WI38 (cell line): ENCODE results near the gene CAPZB.
"Not testable (repeated sequence)": the region's sequence is repeated elsewhere in the genome, so short reads cannot be mapped to it uniquely, and the experiment has no call there.

Experiments
- H3K4me3 ChIP-seq: 2 replicates; pipeline ENCODE4 v1.5.1; 2011; ENCODE audit warnings: low read depth, mild to moderate bottlenecking, control low read depth, low read length
- TF ChIP-seq, protein P1 (sequence below): IDR thresholded peaks from 2 replicates; pipeline ENCODE4 v1.5.1; 2012; ENCODE audit warnings: low read depth, mild to moderate bottlenecking, control low read depth, low read length

Gene CAPZB

DNA sequence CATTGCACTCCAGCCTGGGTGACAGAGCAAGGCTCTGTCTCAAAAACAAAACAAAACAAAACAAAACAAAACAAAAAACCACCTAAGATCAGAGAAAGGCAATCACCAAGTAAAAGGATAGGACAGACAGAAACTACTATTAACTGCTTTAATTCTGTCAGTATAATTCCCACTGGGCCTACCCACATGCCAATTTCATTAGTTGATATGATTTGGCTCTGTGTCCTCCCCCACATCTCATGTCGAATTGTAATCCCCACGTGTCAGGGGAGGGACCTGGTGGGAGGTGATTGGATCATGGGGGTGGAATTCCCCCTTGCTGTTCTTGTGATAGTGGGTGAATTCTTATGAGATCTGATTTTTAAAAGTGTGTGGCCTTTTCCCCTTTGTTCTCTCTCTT lies 27.2 kb upstream of the CAPZB start:
- TF ChIP-seq, protein P1, sequence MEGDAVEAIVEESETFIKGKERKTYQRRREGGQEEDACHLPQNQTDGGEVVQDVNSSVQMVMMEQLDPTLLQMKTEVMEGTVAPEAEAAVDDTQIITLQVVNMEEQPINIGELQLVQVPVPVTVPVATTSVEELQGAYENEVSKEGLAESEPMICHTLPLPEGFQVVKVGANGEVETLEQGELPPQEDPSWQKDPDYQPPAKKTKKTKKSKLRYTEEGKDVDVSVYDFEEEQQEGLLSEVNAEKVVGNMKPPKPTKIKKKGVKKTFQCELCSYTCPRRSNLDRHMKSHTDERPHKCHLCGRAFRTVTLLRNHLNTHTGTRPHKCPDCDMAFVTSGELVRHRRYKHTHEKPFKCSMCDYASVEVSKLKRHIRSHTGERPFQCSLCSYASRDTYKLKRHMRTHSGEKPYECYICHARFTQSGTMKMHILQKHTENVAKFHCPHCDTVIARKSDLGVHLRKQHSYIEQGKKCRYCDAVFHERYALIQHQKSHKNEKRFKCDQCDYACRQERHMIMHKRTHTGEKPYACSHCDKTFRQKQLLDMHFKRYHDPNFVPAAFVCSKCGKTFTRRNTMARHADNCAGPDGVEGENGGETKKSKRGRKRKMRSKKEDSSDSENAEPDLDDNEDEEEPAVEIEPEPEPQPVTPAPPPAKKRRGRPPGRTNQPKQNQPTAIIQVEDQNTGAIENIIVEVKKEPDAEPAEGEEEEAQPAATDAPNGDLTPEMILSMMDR = no peak

DNA sequence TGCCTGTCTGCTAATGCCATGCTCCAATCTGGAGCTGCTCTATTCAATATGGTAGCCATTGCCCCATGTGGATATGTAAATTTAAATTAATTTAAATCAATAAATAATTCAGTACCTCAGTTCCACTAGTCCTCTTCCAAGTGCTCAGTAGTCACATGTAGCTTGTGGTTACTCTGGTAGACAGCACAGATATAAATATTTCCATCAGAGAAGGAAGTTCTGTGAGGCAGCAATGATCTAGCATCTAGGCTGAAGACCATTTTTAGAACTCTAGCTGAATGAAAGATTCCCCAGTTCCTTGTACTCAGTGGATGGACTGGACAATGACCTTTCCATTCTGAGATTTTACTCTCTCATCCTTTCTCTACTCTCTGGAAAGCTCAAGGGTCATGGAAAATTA lies 25.8 kb upstream of the CAPZB start:
- TF ChIP-seq, protein P1 = no peak

More for the DNA sequence above, 27.2 kb upstream of the CAPZB start:
- H3K4me3 ChIP-seq = no peak overlapping the region

DNA sequence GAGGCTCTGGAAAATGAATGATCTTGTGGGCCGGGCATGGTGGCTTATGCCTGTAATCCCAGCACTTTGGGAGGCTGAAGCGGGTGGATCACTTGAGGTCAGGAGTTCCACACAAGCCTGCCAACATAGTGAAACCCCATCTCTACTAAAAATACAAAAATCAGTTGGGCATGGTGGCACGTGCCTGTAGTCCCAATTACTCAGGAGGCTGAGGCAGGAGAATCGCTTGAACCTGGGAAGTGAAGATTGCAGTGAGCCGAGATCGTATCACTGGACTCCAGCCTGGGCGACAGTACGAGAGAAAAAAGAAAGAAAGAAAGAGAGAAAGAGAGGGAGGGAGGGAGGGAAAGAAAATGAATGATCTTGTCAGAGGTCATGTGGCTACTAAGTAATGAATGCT lies 24.3 kb upstream of the CAPZB start:
- not testable (repeated sequence) for H3K4me3 ChIP-seq

More for the DNA sequence above, 25.8 kb upstream of the CAPZB start:
- H3K4me3 ChIP-seq = no peak overlapping the region

DNA sequence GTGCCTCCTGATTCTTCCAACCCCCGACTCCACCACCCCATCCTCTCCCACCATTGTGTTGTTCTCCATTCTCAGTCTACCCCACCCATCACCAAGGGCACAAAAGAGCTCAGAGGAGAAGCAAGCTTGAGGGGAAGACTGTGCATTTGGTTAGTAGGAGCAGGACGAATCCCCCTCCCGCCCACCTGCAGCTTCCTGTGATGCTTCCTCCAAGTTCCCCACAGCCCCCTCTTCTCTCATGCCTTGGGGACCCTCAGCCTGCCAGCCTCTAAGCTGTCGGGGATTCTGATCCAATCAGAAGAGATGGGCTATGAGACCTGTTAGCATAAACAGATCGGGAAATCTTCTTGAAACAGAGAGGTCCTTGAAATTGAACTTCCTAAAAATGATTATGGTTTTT lies 22.2 kb upstream of the CAPZB start:
- TF ChIP-seq, protein P1 = no peak
- H3K4me3 ChIP-seq = no peak overlapping the region

DNA sequence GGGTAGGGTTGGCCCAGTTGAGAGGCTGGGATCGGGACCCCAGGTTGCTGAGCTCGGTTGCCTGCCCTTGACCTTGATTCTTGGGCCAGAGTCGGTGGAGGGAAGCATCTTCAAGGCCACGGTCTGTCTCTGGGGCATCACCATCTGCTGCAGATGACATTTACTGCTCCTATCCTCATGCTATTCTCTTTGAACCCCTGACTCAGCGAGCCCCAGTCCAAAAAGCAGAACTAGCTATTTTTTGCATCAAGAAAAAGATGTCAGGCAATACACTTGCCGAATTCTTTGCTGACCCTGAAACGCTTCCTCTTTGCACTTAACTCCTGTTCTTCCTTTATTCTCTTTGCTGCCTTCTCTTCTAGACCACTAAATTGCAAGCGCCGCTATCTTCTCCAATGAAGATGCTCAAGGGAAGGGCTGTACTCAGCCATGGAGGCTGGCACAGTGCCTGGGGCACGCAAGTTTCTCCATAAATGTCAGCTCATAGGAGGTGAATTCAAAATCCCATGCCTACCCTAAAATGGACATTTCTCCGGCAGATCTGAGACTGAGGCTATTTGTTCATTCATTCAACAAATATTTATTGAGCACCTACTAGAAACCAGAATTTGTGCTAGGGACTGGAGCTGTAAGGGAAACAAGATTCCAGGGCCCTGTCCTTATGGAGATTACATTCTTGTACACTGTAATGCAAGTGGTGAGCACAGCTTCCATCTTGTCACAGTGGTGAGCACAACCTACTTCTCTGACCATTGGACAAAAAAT lies 20.5 kb upstream of the CAPZB start:
- no peak overlapping the region for H3K4me3 ChIP-seq
- TF ChIP-seq, protein P1 = no peak

DNA sequence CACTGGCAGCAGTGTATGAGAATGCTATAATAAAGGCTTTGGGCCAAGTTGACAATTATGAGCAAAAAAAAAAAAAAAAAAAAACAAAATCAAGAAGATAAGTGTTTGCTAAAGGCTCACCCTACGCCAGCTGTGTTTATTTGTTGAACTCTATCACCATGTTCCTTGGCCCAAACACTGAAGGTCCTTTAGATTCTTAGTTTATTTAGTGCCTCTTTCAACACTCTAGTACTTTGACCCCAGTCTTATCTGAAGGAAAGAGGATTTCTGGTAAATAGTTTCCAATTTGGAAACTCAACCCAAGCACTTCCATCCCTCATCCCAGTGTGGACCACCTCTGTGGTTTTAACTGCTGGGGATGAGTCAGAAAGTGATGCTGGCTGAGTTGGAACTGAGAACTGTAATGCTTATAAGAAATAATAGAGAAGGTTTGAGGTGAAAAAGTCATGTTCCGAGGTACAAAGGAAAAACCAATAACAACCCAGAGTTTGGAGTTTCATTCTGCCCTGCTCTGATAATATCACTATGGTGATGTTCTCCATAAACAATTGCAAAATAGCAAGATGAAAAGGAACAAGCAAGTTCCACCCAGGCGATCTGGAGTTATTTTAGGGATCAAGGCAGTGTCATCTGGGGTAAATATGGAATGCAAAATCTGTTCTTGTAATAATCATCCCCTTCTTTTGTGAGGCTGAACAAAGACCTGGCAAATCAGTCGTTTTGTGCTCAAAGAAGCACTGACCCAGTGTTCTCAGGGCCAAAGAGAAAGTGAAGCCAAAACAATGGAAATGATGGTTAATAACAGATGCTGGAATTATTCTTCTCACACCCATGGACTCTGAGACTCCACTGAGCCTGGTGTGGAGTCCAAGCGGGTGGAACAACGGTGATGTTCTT lies 19.7 kb upstream of the CAPZB start:
- no peak overlapping the region for H3K4me3 ChIP-seq
- TF ChIP-seq, protein P1 = no peak

DNA sequence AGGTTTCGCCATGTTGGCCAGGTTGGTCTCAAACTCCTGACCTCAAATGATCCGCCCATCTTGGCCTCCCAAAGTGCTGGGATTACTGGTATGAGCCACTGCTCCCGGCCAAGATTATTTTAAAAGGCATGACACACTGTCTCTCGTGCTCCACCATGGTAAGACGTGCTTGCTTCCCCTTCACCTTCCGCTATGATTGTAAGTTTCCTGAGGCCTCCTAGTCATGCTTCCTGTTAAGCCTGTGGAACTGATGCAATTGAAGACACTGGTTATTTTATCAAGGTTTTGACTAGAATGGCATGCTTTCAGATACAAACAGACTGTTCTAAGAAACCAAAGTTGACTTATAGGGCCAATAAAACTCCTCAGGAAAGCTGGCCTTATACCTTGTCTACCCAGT lies 16.9 kb upstream of the CAPZB start:
- H3K4me3 ChIP-seq = not testable (repeated sequence)

DNA sequence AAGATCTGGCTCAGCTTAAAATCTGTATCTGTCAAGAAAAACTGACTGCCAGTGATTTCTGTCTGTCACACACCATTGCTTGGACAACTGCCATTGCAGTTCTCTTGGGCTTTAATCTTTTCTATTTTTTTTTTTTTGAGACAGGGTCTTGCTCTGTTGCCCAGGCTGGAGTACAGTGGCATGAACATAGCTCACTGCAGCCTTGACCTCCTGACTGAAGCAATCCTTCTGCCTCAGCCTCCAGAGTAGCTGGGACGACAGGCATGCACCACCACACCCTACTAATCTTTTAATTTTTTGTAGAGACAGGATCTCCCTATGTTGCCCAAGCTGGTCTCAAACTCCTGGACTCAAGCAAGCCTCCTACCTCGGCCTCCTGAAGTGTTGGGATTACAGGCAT lies 14.5 kb upstream of the CAPZB start:
- not testable (repeated sequence) for H3K4me3 ChIP-seq

DNA sequence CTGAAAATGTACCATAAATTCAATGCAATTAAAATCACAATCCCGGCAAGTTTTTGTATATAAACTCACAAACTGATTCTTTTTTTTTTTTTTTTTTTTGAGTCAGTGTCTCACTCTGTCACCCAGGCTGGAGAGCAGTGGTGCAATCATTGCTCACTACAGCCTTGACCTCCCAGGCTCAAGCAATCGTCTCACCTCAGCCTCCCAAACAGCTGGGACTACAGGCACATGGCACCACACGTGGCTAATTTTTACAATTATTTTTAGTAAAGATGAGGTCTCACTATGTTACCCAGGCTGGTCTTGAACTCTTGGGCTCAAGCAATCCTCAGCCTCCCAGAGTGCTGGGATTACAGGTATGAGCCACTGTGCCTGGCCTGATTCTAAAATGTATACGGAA lies 12.1 kb upstream of the CAPZB start:
- not testable (repeated sequence) for H3K4me3 ChIP-seq
